HG03196 (cell line): Measurements from ENCODE around the gene NIT1.

Experiments used
- ATAC-seq: cut with Tn5 transposase; IDR thresholded peaks from one replicate; pipeline ENCODE4 v1.9.1; 2021; ENCODE audit not compliant: unreplicated experiment

The NIT1 gene

DNA sequence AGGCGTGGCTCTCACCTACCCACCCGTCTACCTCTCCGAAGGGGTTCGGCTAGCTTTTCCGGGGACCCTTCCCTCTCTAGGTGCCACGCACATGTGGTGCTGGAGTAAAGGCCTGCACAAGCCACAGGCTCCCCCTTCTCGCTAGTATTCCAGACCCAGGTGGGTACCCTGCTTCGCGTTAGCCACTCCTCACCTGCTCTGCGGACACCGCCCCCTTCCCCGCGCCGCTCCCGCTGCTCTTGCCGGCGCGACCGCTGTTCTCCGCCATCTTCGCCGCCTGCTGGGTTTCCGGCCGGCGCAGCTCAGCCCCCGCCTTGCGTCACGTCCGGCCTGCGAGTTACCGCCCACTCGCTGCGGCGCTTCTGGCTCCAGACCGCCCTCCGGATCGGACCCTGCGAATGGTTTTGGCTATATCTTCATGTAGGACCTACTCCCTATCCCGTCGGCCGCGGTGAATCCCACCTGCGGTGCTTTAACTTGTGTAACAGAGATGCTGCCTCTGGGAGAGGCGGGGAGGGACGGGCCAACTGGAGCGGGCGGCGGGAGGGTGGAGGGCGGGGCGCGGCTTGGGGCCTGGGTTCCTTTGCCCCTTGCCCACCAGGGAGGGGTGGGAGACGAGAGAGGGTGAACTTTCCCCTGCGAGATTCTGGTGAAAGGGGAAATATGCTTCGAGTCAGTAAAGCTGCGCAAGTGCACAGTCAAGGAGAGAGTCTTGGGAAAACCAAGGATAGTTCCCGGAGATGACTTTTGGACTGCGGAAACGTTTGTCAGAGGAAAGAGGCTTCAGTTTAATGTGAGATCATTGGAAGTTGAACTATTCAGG lies at the start of gene NIT1, which contains the start of gene PFDN2:
Gene NIT1, plus strand, starts transcription at position 347 of the 823 bp plus-strand sequence. Its CDS starts 72 bp downstream, at position 419.
Gene PFDN2, minus strand, starts transcription at position 279 of the 823 bp plus-strand sequence. Its CDS starts 11 bp downstream, at position 268.
- peak; percentile 78 for ATAC-seq

DNA sequence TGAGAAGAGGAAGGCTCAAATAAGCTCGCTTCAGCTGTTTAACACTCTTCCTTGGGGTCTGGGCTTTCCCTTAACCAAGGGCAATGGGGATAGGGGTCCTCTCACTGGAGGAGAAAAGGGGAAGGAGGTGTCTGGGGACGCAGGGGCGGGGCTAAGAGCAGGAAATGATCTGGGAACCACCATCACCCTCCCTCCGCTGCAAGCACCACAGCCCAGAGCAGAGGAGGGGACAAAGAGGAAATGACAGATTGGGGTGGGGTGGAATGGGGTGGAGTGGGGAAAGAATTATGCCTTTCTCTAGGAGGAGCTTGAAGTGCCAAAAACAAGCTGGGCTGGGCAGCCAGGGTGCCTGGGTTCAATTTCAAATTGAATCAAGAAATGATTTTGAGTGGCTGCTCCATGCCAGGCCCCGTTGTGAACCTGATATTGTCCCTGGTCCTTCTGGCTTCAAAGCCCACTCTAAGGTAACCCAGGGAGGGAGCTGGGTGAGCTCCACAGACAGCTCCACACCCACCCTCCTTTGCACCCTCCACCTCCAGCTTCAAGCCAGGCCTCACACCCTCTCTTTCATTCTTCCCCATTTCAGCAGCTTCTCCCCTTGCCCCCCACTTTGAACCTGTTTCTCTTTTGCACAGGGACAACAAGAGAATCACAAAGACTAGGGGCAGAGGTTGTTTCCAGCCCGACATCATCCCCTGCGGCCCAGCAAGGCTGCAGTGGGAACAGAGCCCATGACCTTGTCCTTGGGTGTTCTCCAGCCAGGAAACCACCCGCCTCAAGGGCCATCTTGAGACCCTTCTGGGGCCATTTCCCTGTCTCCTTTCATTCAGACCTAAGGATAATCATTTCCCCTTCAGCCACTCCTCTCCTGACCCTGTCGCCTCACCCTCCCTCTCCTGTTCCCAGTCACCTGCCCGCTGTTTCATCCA lies 49.3 kb upstream of the NIT1 start:
- peak; percentile 55 for ATAC-seq

- peak; percentile 6 for ATAC-seq
Measured at GRCh38 chr1:161069241-161069640, 48.7 kb upstream of the NIT1 start.

GRCh38 chr1:161069731-161070270 lies 48.1 kb upstream of the NIT1 start, which contains the start of gene ARHGAP30:
ARHGAP30 (minus strand) TSS chr1:161069891; CDS start chr1:161069624, 267 bp downstream.
- ATAC-seq, result peak; percentile 78

DNA sequence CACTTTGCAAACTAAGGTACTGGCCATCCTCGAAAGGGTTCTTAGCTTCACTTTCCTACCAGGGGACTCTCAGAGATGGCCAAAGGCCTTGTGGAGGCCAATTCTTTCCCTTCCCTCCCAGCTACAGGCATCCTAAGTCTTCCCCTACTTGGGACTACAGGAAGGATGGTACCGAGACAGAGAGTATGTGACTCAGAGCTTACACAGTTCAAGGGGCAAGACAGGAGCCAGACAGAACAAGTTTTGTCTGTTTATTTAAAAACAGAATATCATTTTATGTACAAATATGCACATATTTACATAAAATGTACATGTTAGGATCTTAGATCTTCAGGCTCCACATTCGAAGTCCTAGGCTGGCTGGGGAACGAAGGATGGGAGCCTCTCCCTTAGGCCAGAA lies 47.1 kb upstream of the NIT1 start:
- no peak for ATAC-seq

DNA sequence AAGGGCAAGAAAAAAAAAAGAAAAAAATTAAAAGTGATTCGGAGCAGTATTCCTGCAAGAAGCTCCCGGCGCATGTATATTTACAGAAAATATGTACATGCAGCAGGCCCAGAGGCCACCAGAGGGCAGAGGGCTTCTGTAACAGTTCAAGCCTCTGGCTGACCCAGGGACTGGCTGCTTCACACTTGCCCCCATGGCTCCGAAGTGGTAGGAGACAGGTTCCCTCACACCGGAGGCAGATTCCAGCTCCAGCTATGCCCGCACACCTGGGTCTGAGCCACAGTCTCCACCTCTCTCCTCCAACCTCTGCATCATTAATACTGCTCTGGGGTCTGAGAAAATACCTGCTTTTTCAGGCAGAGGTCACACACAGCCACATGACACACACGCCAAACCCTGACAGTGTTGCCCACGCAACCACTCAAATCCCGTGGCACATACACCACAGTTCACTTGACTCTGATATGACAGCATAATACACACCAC lies 46.0 kb upstream of the NIT1 start:
- ATAC-seq, result no peak

DNA sequence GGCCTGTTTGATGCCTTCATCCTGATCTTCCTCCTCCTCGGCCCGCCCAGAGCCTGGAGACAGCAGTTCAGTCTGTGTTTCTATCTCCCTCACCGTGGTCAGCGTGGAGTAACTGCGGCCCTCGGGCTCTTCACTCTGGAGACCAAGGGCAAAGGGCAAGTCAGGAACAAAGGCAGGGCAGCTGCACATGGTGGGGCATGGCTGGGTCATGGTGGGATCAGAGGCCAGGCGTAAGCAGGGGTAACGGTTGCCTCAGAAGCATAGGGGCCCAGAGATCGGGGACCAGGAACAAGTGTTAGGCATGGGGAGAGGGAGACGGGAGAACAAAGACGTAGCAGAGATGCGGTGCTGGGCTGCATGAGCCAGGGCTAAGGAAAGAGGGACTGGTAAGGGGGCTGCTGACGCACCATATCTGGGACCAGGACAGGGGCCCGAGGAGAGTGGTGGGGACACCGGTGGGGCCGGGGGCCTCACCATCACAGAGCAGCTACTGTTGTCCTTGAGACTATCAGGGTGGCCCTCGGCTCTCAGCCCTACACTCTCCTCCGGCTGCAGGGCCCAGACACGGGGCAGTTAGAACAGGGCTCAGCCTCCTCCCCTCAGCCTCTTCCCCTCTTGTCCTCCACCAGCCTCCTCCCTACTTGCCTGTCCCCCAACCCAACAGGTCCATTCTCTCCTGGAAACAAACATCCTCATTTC lies 45.0 kb upstream of the NIT1 start:
- no peak for ATAC-seq

- no peak for ATAC-seq
Measured at GRCh38 chr1:161073474-161074121, 44.3 kb upstream of the NIT1 start.

DNA sequence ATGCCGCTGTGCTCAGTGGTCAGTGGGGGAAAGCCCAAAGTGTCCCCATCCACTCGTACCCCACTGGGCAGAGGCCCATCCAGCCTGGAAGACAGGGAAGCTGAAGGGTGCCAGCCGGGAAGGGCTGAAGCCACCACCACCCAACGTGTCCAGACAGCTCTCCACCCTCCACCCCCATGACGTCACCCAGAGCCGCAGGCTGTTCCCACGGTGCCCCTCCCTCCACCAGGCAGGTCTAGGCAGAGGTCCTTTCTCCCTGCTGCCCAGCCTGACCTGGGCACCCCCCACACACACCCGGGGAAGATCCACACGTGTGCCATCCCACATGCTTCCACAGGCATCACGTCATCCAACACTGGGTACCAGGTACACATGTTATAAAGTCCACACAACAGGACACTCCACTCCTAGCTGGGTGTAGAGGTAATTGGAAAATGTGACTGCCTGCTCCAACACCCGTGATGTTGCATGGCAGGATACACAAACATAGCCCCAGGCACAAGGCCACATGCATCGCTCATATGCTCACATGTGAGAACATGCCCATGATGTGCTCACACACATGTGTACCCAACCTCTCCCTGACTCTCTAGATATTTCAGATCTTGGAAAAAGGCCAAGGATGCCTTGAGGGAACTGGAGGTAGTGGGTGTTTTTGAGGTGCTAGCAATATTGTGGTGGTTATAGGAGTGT lies 43.1 kb upstream of the NIT1 start:
- no peak for ATAC-seq

DNA sequence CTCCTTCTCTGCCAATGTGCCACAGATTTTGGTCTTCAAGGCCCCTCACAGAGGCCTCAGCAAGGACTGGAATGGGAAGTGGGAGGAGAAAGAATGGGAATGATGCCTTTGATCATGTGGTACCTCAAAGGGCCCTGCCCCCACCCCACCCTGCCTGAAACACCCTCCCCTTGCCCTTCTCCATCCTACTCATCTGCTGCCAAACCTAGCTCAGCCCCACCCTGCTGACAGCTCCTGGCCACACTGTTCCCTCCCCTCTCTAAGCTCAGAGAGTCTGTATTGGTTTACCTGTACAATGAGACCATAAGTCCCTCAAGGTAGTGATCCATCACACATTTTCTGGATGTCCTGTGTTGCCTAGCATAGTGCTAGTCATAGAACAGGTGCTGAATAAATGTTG lies 41.5 kb upstream of the NIT1 start:
- ATAC-seq, result no peak

GRCh38 chr1:161077426-161077825 lies 40.5 kb upstream of the NIT1 start:
- ATAC-seq, result no peak

- no peak for ATAC-seq
Measured at GRCh38 chr1:161079436-161080110, 38.3 kb upstream of the NIT1 start.

- no peak for ATAC-seq
Measured at GRCh38 chr1:161080441-161081405, 37.2 kb upstream of the NIT1 start.

DNA sequence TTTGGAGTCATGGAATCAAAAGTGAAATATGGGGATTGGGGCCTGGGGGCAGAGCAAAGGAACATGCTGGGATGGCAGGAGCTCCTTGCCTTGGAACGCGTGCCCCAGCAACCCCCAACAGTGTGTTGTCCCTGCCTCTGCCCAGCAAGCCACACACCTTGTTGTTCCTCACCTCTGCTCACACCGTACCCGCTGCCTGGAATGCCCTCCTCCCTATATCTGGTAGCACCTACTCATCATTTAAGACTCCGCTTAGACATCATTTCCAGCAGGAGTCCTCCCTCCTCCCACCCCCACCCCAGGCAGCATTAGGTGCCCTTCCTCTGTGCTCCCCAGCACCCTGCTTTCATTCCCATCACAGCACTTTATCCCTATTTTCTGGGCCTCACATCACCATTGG lies 36.4 kb upstream of the NIT1 start:
- ATAC-seq, result no peak

- no peak for ATAC-seq
Measured at GRCh38 chr1:161082483-161082882, 35.4 kb upstream of the NIT1 start.

- ATAC-seq, result no peak
Measured at GRCh38 chr1:161082996-161083747, 34.7 kb upstream of the NIT1 start.
